Stimulated activated CD8-positive, alpha-beta memory T cell treated with anti-CD3 and anti-CD28 coated beads, Interleukin-7, amount 100 ng/mL, for 1 hour (primary cell): ENCODE measurements around the gene MRO.
"Not testable (repeated sequence)": the region's sequence is repeated elsewhere in the genome, so short reads cannot be mapped to it uniquely, and the experiment has no call there.

Source experiments
- DNase-seq, 2 donors: peaks; one replicate each; pipeline ENCODE4 v3.0.0-alpha.2; 2020; ENCODE audit warnings: low read depth in 2 of 2

The MRO gene

DNA sequence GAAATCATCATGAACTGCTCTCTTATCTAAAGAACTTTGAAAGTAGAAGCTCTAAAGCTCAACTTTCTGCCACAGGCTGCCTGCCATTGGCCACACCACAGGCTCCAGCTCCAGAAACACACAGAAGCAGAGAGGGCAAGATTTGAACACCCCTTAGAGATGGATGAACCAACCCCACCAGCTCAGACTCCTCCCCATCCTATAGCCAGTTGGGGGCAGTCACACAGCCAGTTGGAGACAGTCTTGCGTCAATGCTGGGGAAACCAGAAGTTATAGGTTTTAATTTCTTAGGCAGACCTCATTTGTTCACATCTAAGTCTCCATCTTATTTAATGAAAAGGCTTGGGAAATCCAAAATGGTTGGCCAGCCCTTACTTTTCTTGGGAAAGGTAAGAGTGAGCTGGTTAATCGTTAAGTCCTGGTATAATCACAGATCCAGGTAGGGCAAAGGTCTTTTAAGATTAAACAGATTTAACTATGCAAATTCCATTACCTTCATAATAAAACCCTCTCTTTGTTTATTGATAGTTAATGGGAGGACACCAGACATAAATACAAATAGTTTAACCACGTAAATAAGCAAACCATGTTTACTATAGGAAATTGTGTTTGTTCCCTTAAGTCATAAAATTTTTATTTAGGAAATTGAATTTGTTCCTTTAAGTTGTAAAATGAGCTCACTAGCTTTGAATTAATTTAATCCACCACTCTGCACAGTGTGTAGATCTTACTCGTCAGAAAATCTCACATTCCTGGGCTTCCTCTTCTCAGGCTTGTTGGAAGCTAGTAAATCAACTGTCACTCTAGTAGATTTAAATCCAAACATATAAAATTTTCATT, 28.0 kb downstream of the MRO start:
- no peak for DNase-seq

DNA sequence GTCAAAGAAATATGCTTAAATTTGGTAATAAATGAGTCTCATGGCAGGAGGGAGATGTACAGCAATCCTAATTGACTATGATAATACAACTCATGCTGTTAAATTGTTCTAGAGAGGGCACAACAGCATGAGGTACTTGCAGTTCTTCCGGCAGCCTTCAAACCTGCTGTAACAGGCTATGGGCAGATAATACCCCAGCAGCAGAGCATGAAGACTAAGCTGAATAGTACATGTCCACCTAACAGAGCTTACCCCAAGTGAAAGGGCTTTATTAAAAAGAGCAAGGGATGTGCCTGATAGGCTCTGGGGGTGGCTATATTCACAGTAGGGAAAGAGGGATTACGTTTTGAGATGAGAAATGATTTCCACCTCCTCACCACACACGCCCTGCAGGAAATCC, 28.9 kb downstream of the MRO start:
- no peak for DNase-seq

DNA sequence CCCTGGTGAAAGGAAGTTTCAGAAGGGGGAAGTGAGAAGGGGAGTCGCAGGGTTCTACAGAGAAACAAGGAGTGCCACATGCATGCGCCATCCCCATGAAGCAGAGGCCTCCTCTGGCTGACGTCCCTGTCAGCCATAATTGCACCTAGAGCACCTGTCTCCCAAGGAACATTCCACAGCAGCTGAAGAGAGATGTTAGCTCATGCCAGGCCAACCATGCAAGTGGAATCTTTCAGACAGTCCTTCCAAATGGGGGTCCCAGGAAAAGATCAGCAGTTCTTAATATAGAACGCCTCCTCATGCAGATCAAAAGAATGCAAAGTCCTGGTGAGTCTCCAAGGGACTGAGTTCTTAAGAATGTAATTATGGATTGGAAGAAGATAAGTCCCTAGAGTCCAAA, 29.6 kb downstream of the MRO start:
- no peak for DNase-seq

DNA sequence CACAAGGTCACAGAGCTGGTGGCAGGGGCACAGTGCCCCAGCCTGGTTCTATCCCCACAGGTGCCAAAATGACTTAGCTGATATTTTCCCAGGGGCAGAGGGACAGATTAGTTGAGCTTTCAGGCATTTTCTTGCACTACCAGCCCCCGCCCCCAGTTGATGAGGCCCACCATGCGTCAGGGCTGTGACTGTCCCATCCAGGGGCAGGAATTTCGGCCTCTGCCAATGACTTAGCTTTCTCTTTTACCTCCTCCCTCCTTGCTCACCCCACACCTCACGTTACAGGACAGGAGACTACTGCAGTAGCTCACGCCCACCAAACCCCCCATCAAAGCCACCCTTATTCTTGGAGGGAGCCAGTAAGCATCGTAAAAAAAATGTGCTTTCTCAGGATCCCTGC, 31.5 kb downstream of the MRO start:
- no peak for DNase-seq

DNA sequence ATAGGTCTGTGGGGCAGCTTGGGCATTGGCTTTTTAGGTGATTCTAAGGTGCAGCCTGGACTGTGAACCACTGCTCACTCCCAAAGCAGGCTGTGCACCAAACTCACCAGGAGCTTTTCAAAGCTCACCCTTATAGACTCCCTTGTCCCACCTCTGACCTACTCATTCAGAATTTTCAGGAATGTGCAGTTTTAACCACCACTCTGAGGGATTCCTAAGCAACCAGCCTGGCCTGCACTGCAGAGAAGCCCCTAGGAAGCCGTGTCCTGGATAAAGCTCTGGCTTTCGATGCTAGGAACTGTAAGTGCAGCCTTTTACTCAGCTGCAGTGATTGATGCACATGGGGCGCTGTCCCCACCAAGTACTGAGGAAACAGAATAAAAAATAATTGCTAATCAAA, 33.0 kb downstream of the MRO start:
- DNase-seq: no peak

DNA sequence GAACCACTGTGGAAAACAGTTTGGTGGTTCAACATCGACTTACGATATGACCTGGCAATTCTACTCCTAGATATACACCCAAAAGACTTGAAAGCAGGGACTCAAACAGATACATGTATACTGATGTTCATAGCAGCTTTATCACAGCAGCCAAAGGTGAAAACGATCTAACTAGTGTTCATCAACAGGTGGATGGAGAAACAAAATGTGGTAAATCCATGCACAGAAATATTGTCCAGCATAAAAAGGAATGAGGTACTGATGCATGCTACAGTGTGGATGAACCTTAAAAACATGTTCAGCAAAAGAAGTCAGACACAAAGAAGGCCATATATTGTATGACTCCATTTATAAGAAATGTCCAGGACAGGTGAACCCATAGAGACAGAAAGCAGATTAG, 36.3 kb downstream of the MRO start:
- DNase-seq: no peak

DNA sequence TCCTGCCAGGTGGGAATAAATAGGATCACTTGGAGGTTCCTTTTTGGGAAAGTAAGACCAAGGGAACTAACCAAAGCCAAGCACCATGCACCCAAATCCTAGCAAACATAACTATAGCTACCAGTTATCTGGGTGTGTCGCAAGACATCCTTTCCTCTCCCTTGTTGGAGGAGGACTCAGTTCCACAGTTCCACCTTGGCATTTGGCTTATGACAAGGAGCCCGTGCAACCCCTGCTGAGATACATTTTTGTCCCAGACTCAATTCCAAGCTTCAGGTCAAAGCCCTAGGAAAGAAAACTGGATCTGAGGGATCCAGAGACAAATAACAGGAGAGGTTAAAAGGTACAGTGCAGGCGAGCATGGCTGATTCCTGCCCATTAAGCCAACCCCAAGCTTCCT, 40.8 kb downstream of the MRO start:
- not testable (repeated sequence) for DNase-seq

DNA sequence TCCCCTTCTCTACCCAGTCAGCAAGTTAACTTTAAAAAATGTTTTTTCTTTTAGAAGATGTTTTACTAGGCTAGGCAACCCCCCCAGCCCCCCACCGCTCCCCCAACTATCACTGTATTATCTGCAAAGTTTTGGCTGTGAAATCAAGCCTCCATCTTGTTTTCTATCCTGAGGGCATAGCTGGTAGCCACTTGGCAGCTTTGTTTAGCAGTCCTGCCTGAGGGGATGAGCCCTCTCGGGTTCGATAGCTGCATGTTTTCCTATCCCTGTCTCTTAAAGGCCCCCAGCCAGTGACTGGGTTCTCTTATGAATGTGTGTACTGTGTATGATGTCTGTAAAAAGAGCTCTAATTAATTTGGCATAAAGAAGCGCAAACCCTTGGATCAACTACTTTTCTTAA, 43.4 kb downstream of the MRO start:
- DNase-seq: no peak

DNA sequence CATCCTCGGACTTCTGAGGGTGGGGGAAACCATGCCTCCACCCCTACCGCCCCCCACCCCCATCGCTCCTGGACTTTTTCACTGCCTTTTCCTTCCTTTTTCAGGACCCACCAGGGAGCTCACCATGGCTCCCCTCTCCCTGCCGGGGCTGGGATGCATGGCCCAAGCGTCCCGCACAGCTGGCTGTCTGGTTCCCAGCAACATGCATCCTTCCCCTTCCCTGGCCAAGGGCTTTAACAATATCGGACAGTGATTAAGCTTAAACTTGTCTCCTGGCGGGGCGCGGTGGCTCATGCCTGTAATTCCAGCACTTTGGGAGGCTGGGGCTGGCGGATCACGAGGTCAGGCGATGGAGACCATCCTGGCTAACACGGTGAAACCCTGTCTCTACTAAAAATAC, 44.1 kb downstream of the MRO start:
- DNase-seq: no peak

DNA sequence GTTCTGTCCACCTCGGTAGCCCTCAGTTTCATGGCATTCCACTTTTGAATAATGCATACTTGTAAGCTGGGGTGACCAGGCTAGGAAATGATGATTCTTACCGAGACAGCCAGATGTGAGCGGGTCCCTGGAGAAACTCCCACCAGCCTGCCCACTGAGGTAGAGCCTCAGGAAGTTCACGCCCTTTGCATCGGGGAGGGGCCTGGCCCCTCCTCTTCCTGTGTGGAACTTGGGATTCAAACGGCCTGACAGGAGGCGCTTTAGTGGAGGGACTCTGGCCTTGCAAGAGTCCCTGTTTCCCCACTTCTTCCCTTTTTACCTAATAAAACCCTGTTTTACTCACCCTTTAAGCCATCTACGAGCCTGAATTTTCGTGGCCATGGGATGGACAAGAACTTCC, 44.6 kb downstream of the MRO start:
- no peak for DNase-seq

DNA sequence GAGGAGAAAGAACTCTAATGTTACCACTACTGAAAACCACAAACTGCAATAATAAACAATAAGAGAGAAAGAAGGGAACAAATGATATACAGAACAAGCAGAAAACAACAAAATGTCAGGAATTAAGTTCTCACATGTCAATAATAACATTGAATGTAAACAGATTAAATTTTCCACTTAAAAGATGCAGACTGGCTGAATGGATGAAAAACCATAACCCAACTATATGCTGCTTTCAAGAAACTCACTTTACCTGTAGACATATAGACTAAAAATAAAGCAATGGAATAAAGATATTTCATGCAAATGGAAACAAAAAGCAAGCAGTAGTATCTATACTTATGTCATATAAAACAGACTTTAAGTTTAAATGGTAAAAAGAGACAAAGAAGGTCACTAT, 50.4 kb downstream of the MRO start:
- DNase-seq: no peak

DNA sequence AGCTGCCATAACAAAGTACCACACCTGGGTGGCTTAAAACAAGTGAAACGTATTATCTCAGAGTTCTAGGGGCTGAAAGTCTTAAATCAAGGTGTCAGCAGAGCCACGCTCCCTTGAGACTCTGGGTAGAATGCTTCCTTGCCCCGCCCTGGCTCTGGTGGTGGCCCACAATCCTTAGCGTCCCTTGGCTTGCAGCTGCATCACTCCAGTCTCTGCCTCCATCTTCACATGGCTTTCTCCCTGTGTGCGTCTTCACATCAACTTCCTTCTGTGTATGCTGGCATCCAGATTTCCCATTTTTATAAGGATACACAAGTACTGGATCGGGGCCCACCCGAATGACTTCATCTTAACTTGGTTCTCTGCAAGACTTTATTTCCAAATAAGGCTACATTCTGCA, 62.5 kb downstream of the MRO start:
- DNase-seq: no peak

DNA sequence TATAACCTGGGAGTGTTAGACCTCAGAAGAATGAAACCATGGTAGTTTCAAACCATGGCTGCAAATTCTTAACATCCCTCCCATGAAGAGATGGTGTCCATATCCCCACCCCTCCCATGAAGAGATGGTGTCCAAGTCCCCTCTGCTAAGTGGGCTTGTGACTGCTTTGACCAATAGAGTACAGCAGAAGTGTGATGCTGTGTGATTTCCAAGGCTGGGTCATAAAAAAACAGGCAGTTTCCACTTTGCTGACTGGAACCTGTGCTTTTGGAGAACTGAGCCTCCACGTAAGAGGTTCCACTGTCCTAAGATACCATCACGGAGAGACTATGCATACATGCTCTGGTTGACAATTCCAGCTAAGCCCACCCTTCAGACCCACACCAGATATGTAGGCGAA, 65.5 kb downstream of the MRO start:
- no peak for DNase-seq

DNA sequence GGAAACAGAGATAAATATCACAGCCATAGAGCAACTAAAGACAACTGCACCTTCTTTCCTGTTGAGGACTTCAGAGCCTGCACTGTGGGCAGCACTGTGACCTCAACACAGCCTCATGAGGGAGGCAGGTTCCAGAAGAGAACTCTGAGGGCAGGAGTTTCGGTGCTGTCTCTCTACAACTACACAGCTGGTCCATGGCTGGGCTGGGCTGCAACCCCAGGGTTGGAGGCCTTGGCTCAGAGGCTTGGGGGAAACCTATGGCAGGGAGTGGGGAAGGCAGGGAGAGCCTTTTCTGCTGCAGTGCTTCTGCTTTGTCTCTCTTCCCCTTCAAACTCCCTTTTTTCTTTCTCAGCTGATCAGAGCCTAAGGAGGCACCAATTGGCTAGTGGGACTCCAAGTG, 66.5 kb downstream of the MRO start:
- DNase-seq: no peak

DNA sequence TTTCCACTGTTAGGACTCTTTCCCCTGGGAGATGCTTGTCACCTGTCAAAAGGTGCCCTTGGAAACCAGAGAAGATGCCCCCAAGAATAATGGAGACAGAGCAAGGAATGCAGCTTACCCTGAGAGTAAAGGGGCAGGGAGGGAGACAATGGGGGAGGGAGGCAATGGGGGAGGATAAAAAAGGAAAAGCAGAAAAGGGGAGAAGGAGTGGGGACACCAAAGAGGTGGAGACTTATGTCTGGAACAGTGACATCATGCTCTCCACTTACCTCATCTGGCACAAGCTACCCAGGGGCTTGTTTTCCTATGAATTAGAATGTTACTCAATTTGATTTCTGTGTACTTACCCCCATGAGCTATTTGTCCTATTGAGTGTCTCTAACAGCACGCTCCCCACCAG, 67.9 kb downstream of the MRO start:
- no peak for DNase-seq

DNA sequence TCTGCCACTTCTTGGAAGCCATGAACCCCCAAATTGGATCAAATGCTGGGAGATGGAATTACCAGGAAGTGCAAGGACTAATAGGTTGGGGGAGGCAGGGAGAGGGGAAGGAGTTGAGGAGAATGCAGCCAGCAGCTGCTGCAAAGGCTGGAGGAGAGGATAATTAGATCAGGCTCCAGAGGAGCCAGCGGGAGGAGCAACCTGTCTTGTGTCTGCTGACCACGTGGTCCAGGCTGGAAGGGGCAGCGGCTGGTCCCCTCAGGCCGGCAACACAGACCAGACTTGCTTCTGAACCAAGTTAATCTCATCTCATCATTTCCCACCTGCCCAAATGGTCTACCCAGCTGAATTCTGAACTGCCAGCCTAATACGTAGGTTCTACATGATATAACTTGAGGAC, 68.3 kb downstream of the MRO start:
- no peak for DNase-seq

DNA sequence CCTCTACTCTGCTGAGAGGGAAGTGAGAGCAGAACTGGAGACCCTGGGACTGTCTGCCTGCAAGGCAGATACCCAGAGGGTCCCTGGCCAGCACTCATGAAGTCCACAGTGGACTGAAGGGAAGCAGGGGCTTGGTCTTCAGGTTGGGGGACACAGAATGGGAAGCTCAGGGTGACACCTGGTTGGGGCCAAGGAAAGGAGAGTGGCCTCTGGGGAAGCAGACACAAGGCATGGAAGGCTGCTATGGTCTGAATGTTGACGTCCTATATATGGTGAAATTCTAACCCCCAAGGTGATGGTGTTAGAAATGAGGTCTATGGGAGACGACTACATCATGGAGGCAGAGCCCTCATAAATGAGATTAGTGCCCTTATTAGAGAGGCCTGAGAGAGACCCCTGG, 69.3 kb downstream of the MRO start:
- no peak for DNase-seq

DNA sequence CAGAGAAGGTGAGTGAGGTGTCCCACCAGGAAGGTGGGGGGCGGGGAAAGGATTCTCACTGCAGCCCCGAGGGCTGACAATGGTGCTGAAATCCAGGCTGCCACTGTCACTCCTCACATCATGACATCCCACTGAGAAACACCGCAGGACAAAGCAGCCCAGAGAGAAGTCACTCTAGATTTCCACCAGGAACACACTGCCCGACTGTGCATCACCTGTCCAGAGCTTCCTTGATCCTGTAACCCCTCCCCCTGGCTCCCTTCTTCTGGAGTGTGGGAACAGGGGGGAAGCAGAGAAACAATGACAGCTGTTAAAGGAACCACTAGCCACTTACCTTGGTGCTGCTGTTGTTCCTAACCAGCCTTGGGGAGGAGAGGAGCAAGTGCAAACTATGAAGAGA, 69.9 kb downstream of the MRO start:
- no peak for DNase-seq

DNA sequence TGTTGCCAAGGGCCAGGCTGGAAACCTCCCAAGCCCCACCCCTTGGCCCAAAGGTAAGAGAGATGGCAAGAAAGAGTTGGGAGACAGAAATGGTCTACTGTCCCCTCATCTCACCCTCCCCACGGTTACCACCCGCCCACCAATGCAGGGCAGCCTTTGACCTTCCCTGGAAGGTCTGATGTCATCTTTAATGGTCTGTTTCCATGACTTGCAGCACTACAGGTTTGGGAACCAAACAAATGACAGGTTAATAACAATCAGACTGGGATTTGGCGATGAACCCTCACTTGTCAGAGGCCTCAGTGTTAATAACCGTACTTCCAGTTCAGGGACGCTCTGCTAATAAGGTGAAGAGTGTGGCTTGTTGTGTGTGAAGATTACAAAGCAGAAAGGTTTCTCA, 70.4 kb downstream of the MRO start:
- no peak for DNase-seq

DNA sequence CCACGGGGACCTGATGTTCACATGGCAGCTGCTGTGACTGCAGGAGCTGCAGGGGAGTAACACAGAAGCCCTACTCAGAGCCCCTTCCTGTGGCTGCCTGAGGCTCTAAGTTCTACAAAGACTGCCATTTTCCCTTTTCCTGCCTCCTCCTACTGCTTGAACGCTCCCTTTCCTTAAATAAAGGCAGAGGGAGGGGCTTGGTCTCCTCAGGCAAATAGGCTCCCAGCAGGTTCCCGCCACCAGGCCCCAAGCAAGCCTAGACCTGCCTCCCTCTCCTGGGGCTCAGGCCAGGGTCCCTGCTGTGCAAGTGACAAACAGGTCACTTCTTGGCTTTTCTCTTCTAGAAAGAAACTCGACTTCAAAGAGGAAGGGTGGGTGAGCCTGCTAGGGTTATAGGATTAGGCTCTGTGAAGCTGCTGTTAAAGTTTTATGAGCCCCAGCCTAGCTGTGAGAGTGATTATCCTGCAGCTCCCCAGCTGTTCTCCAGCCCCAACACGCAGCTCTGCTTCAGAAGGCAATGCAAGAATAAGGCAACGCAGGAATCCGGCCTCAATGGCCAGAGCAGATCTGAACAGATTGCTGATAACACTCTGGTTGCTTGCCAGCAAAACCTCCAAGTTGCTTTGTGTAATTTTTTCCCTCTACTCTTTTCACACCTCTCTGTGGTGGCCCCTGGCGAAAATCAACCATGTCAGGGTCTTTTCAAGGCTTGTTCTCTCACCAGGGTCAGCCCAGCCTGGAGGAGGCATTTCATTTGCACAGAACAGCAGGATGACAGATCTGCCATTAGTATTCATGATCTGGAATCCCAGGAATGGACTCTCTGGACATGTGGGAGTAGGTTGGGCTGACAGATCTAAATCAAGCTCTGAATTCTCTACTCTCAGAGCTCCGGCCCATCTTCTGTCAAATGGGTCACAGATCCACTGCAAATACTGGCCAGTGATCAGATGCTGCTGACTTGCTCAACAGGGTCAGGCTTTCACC, 71.3 kb downstream of the MRO start:
- DNase-seq: no peak

DNA sequence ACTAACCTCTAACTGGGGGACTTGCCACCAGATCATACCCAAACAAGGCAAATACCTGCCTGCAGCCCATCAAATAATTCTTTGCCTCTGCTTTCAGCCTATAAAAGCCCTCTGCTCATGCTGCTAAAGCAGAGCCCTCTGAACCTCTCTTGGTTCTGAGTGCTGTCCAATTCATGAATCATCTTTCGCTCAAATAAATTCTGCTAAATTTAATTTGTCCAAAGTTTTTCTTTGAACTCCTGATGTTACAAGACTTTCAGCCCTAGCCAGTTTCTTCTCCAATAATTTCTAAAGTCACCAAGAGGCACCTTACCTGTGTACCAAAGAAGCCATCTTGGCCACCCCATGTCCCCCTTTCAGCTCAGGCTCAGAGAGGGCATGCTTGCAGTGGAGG, 72.0 kb downstream of the MRO start:
- no peak for DNase-seq

DNA sequence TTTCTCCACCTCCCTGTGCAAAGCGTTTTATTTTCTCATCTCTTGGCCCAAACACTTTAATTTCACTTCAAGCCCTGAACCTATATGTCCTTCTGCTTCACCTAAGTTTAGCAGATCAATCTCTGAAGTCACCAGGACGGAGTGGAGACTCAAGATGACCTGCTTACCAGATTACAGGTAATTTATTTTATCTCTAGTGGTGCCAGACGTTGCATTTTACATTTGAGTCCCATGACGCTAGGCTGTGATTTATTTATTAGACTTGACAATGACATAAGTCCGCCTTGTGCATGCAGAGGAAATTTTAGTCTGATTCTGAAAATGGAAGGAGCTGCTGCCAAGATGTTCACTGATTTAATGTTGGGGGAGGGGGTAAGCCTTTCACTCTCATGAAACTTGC, 73.9 kb downstream of the MRO start:
- no peak for DNase-seq
